ENCODE data around the gene CPPED1. TPM values are rescaled to one million over a fixed set of nuclear protein-coding genes. Genes with fewer than 3 reads are reported as not detected.

CPPED1 gene
- total and polyA plus RNA-seq, 4 donors, result 10.4 to 29.1 (median 23.0) TPM

- WGBS, result 90% methylated on average over 9 of the region's 9 CpGs
- TF ChIP-seq YY1 (IDR thresholded peaks at IDR 0.05) (no peak), REST (IDR thresholded peaks at IDR 0.05) (no peak), HNF4A (conservative IDR thresholded peaks at IDR 0.05) (no peak), RXRA (IDR thresholded peaks at IDR 0.05) (no peak), RAD21 (IDR thresholded peaks at IDR 0.05) (no peak), SP1 (IDR thresholded peaks at IDR 0.05) (no peak), NR2F2 (IDR thresholded peaks at IDR 0.05) (no peak), FOXA1 (IDR thresholded peaks at IDR 0.05) (no peak), TAF1 (conservative IDR thresholded peaks at IDR 0.05) (no peak), ATF3 (IDR thresholded peaks at IDR 0.05) (no peak), JUND (IDR thresholded peaks at IDR 0.05) (no peak), HNF4G (IDR thresholded peaks at IDR 0.05) (no peak), MAX (IDR thresholded peaks at IDR 0.05) (no peak), FOXA2 (IDR thresholded peaks at IDR 0.05) (no peak), GABPA (IDR thresholded peaks at IDR 0.05 in 1 of 2, conservative IDR thresholded peaks at IDR 0.05 in 1 of 2) (no peak), EGR1 (IDR thresholded peaks at IDR 0.05; ENCODE audit: low read depth in 2 of 2) (no peak), CTCF (IDR thresholded peaks at IDR 0.05; ENCODE audit: low read depth, low read length, missing input control) (no peak), ZBTB33 (IDR thresholded peaks at IDR 0.05) (no peak)
Measured at GRCh38 chr16:12629271-12629670, 174.4 kb downstream of the CPPED1 start.

More at GRCh38 chr16:12629271-12629670, 174.4 kb downstream of the CPPED1 start:
- Histone ChIP-seq H3K27ac (ENCODE audit: low read depth in 1 of 2, low read length in 2 of 2) (no peak overlapping the region), H3K4me1 (ENCODE audit: control insufficient read depth in 4 of 4, insufficient read depth in 4 of 4, low read length in 3 of 4) (no peaks in the 10 kb centered on the region), H3K27me3 (ENCODE audit: control insufficient read depth in 4 of 4, insufficient read depth in 4 of 4, low read length in 3 of 4) (no peaks in the 10 kb centered on the region), H3K36me3 (ENCODE audit: control insufficient read depth in 4 of 4, insufficient read depth in 3 of 4, low read depth in 1 of 4, low read length in 3 of 4) (no peaks in the 10 kb centered on the region), H3K9ac (ENCODE audit: low read depth in 1 of 2, low read length in 2 of 2) (no peak overlapping the region), H3K9me3 (ENCODE audit: control insufficient read depth in 4 of 4, low read length in 3 of 4) (no peaks in the 10 kb centered on the region), H3K4me3 (ENCODE audit: low read depth in 1 of 3, low read length in 3 of 3) (no peak overlapping the region)
- DNase-seq (ENCODE audit: low spot score), result no peak
